Astrocyte of the cerebellum (primary cell): ENCODE data around the gene LRRC1.

Experiments
- DNase-seq: peaks from one replicate; pipeline ENCODE4 v3.0.0-alpha.2; 2011; ENCODE audit warnings: low read depth
- H3K4me3 ChIP-seq: 2 replicates; pipeline ENCODE4 v1.5.1; 2011; ENCODE audit warnings: mild to moderate bottlenecking, low read depth, low read length, moderate library complexity
- CTCF ChIP-seq: IDR thresholded peaks from 2 replicates; pipeline ENCODE4 v1.5.1; 2012; ENCODE audit warnings: low read length, low read depth, moderate library complexity, mild to moderate bottlenecking; ENCODE audit errors: missing control alignments
- in situ Hi-C: cut with HindIII; loops from 2 replicates; pipeline ENCODE4 v1.10.0; 2017; ENCODE audit warnings: low sequenced_read_pairs

The LRRC1 gene

GRCh38 chr6:53858913-53859312 is 64.1 kb downstream of the LRRC1 start:
- TF ChIP-seq CTCF, result no peak
- DNase-seq, result no peak
- no peak overlapping the region for H3K4me3 ChIP-seq
- in situ Hi-C loops, result no loop called here

DNA sequence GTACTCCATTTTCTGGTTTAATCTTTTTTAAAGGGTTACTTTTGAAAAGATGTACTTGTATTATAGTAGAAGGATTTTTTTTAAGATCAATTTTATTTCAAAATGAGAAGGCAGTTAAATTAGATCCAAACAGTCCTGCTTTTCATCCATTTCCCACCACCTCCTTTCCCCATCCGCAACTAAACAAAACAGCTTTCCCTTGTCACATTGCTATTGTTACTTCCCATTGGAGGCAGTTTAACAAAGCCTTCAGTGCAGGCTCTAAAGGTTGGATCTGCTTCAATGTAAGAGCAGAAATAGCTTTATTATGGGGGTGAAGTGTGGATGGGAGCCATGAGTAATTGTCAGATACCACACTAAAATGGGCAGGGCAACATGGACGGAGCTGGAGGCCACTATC is 65.7 kb downstream of the LRRC1 start:
- no peak for TF ChIP-seq CTCF
- H3K4me3 ChIP-seq, result no peak overlapping the region
- no peak for DNase-seq
- in situ Hi-C loops, result no loop called here

- H3K4me3 ChIP-seq, result no peak overlapping the region
- no peak for DNase-seq
- in situ Hi-C loops, result no loop called here
- no peak for TF ChIP-seq CTCF
Observed at GRCh38 chr6:53861518-53861917, 66.7 kb downstream of the LRRC1 start.

GRCh38 chr6:53862662-53863462 is 68.1 kb downstream of the LRRC1 start:
- peak; percentile 85 for DNase-seq
- H3K4me3 ChIP-seq, result no peak overlapping the region
- in situ Hi-C loops, result no loop called here
- TF ChIP-seq CTCF, result no peak

DNA sequence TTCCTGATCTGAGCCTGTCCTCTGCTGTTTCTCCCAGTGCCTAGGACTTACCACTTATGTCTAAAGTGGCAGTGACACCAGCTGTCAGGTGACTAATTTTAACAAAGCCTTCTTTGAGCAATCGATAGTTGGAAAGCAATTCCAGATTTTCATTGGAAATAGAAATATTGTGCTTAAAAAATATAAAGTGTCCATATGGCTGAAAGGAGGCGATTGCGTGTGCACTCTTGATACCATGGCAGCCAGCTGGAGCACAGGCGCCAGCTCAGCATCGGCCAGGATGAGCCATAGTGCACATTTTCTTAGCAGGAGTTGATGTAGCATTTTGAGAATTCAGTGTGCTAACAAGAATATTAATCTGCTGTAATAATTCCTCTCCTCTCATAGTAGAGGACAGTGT is 70.0 kb downstream of the LRRC1 start:
- in situ Hi-C loops, result no loop called here
- DNase-seq, result no peak
- TF ChIP-seq CTCF, result no peak
- H3K4me3 ChIP-seq, result no peak overlapping the region

- in situ Hi-C loops, result no loop called here
- no peak for TF ChIP-seq CTCF
- H3K4me3 ChIP-seq, result no peak overlapping the region
- DNase-seq, result peak; percentile 20
Observed at GRCh38 chr6:53866226-53866625, 71.4 kb downstream of the LRRC1 start.
